Epithelial cell of prostate (primary cell): ENCODE data around the gene GEMIN2.
"Not testable (repeated sequence)": the region's sequence is repeated elsewhere in the genome, so short reads cannot be mapped to it uniquely, and the experiment has no call there.

Experiments
- DNase-seq: peaks from one replicate; pipeline ENCODE4 v3.0.0-alpha.2; 2011; ENCODE audit warnings: low read depth, low spot score
- H3K27ac ChIP-seq: fragments of 450-650 bp; 2 replicates; pipeline ENCODE4 v1.5.1; 2017; ENCODE audit warnings: mild to moderate bottlenecking

The GEMIN2 gene

DNA sequence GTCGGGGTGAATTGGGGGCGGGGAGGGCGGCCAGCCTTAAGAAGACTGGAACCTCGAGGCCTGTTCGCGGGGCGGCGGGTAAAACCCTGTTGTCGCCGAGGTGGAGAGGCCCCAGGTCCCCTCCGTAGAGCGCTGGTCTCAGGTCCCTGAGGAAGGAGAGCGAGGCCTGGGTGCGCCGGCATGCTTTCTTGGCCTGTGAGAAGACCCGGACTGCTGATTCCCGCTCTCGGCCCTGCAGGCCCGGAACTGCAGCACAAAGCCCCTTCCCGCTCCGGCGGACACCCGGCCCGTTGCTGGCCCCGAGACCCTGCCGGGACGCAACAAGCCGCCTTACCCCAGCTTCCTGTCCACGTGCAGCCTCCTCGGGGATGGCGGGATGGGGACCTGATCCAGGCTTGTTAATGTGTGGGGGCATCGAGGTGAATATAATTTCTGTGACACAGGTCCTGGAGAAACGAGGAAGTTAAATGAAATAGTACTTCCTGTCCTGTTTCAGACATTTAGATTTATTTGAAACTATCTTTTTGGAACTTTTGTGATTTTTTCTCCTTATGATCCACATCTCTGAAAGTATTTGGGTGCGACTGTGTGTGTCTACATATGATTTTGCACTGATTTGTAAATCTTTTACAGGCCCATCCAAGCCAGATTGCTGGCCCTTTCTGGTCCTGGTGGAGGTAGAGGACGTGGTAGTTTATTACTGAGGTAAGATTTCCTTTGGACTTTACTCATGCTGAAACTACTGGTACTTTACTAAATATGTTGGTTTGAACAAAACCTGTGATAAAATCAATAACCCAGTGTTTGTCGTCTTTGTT lies 61.5 kb downstream of the GEMIN2 start:
- peak overlapping the region; percentile 93 for H3K27ac ChIP-seq
- no peak for DNase-seq

- H3K27ac ChIP-seq: peak overlapping the region; percentile 93
- DNase-seq: no peak
These were observed 62.4 kb downstream of the GEMIN2 start for GRCh38 chr14:39176263-39177167.

- DNase-seq: no peak
- H3K27ac ChIP-seq: no peak overlapping the region
These were observed 63.0 kb downstream of the GEMIN2 start for GRCh38 chr14:39177168-39177545.

GRCh38 chr14:39179042-39179441 lies 64.9 kb downstream of the GEMIN2 start:
- no peak overlapping the region for H3K27ac ChIP-seq
- DNase-seq: no peak

GRCh38 chr14:39180553-39180952 lies 66.4 kb downstream of the GEMIN2 start:
- DNase-seq: no peak
- H3K27ac ChIP-seq: no peak overlapping the region

DNA sequence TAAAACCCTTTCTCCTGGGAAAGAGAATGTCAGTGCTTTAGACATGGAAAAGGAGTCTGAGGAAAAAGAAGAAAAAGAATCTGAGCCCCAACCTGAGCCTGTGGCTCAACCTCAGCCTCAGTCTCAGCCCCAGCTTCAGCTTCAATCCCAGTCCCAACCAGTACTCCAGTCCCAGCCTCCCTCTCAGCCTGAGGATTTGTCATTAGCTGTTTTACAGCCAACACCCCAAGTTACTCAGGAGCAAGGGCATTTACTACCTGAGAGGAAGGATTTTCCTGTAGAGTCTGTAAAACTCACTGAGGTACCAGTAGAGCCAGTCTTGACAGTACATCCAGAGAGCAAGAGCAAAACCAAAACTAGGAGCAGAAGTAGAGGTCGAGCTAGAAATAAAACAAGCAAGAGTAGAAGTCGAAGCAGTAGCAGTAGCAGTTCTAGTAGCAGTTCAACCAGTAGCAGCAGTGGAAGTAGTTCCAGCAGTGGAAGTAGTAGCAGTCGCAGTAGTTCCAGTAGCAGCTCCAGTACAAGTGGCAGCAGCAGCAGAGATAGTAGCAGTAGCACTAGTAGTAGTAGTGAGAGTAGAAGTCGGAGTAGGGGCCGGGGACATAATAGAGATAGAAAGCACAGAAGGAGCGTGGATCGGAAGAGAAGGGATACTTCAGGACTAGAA lies 67.0 kb downstream of the GEMIN2 start:
- H3K27ac ChIP-seq: no peak overlapping the region
- no peak for DNase-seq

DNA sequence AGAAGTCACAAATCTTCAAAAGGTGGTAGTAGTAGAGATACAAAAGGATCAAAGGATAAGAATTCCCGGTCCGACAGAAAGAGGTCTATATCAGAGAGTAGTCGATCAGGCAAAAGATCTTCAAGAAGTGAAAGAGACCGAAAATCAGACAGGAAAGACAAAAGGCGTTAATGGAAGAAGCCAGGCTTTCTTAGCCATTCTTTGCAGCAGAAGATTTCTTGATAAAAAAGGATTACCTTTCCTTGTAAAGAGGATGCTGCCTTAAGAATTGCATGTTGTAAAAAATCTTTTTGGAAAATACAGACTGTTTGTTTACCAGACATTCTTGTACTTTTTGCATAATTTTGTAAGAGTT lies 67.5 kb downstream of the GEMIN2 start:
- H3K27ac ChIP-seq: no peak overlapping the region
- DNase-seq: no peak

DNA sequence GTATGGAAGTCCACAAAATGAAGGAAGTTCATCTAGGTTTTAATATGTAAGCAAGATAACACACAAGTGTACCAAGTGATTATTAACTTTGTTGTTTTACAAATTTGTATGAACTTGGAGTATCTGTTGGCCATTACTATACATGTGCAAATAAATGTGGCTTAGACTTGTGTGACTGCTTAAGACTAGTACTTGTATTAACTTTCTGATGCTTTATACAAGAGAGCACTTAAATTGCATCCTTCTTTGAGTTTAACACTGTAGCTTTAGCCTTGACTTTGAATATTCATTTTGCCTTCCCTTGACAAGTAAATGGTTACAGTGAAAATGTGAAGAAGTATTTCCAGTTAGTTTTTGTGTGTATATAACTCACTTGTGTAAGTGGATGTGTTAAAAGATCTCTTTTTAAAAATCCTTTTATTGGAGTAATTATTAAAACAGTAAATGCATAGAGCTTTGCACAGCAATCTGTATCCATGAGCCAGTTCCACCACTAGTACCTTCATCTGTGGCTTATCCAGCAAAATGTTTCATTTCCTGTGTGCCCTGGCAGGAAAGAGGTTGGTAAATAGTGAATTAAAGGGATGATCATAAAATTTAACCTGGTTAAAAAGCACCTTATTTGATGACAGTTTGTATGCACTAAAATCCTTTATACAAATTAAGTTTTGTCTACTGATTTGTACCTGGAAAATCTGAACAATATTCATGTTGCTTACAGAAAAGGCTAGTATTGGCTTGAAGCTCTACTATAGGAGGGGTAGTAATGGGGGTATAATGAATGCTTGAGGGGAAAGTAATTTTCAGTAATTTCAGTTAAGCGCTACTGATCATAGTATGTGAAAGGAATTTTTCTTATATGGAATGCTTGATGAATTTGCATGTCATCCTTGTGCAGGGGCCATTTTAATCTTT lies 68.9 kb downstream of the GEMIN2 start:
- no peak overlapping the region for H3K27ac ChIP-seq
- DNase-seq: no peak

DNA sequence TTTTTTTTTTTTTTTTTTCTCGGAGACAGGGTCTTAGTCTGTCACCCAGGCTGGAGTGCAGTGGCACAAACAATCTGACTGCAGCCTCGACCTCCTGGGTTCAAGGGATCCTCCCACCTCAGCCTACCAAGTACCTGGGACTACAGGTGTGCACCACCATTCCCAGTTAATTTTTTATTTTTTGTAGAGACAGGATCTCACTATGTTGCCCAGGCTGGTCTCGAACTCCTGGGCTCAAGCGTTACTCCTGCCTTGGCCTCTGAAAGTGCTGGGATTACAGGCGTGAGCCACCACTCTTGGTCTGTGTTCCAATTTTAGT lies 69.5 kb downstream of the GEMIN2 start:
- DNase-seq, H3K27ac ChIP-seq: not testable (repeated sequence)

GRCh38 chr14:39184628-39185255 lies 70.6 kb downstream of the GEMIN2 start:
- no peak overlapping the region for H3K27ac ChIP-seq
- DNase-seq: no peak

DNA sequence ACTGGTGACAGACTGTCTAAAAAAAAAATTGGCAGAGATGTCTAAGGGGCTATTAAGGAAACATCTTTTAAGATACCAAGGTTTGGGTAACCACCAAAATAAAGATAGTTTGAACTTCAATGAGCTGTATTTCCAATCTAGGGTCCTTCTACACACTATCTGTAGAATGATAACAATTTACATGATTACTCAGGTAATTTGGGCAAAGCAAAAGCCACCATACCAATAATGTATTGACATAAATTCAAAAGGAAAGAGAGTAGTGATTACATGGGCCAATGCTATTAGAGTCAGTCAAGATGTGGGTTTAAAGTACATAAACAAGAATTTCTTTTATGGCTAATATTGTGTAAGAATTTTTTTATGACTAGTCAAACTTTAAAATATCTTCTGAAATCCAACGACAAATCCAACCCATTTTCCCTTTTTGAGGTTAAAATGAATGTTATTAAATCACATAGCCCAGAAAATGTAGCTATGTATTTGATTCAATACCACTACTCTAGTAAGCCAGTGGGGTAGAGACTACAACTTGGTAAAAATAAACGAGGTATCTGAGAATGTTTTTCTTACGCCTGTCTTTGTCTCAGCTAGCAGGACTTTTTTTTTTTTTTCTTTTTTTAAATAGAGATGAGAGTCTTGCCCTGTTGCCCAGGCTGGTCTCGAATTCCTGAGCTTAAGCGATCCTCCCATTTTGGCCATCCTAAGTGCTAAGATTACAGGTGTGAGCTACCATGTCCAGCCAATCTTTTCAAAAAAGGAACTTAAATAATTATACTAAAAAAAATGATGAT lies 71.3 kb downstream of the GEMIN2 start:
- no peak overlapping the region for H3K27ac ChIP-seq
- DNase-seq: no peak
